EL (cell line): ENCODE results near the gene PLCXD1.
"Not testable (repeated sequence)": the region's sequence is repeated elsewhere in the genome, so short reads cannot be mapped to it uniquely, and the experiment has no call there.

Source experiments
- DNase-seq: peaks from one replicate; pipeline ENCODE4 v3.0.0-alpha.2; 2016

Gene PLCXD1

GRCh38 chrX:264006-264405 lies 17.2 kb upstream of the PLCXD1 start:
- not testable (repeated sequence) for DNase-seq

GRCh38 chrX:264634-265455 lies 16.3 kb upstream of the PLCXD1 start:
- DNase-seq = no peak

- DNase-seq = no peak
Measured at GRCh38 chrX:265502-265901, 15.7 kb upstream of the PLCXD1 start.

GRCh38 chrX:267771-268261 lies 13.4 kb upstream of the PLCXD1 start:
- no peak for DNase-seq

GRCh38 chrX:270848-271367 lies 10.3 kb upstream of the PLCXD1 start:
- no peak for DNase-seq

- no peak for DNase-seq
Measured at GRCh38 chrX:274904-275475, 6.2 kb upstream of the PLCXD1 start.

GRCh38 chrX:275476-275966 lies 5.7 kb upstream of the PLCXD1 start:
- no peak for DNase-seq

- peak; percentile 68 for DNase-seq
Measured at GRCh38 chrX:275967-276580, 5.1 kb upstream of the PLCXD1 start.

- peak; percentile 79 for DNase-seq
Measured at GRCh38 chrX:276581-277201, 4.5 kb upstream of the PLCXD1 start.

- not testable (repeated sequence) for DNase-seq
Measured at GRCh38 chrX:279757-280604, 1.2 kb upstream of the PLCXD1 start.

- not testable (repeated sequence) for DNase-seq
Measured at GRCh38 chrX:280722-281121, 459 bp upstream of the PLCXD1 start.

GRCh38 chrX:282000-282681 lies 960 bp downstream of the PLCXD1 start:
- not testable (repeated sequence) for DNase-seq

- DNase-seq = peak; percentile 91
Measured at GRCh38 chrX:283115-283845, 2.1 kb downstream of the PLCXD1 start.

GRCh38 chrX:285076-285677 lies 4.0 kb downstream of the PLCXD1 start:
- no peak for DNase-seq

- DNase-seq = no peak
Measured at GRCh38 chrX:287670-288069, 6.5 kb downstream of the PLCXD1 start.

GRCh38 chrX:288561-288991 lies 7.4 kb downstream of the PLCXD1 start:
- no peak for DNase-seq

- no peak for DNase-seq
Measured at GRCh38 chrX:290476-291166, 9.4 kb downstream of the PLCXD1 start.

- no peak for DNase-seq
Measured at GRCh38 chrX:291411-291901, 10.3 kb downstream of the PLCXD1 start.
